HepG2 (cell line): ENCODE data around the gene TBL2. TPM values are rescaled to one million over a fixed set of nuclear protein-coding genes. Genes with fewer than 3 reads are reported as not detected.

Experiments used
- ELF3 ChIP-seq: IDR thresholded peaks from 2 replicates; pipeline ENCODE4 v1.6.1; 2016; ENCODE audit warnings: missing genetic modification reagents, missing compliant biosample characterization
- KAT8 ChIP-seq: IDR thresholded peaks from 2 replicates; pipeline ENCODE4 v1.6.1; 2016; ENCODE audit warnings: missing genetic modification reagents, missing compliant biosample characterization
- NCOA1 ChIP-seq: sonication (generic); formaldehyde crosslinking; IDR thresholded peaks from 2 replicates; pipeline ENCODE4 v1.9.0; 2021; ENCODE audit warnings: missing genetic modification reagents
- SAP130 ChIP-seq: IDR thresholded peaks from 2 replicates; pipeline ENCODE4 v1.6.1; 2016; ENCODE audit warnings: low read depth
- SMAD9 ChIP-seq: sonication (generic); formaldehyde crosslinking; IDR thresholded peaks from 2 replicates; pipeline ENCODE4 v1.5.1; 2020; ENCODE audit warnings: mild to moderate bottlenecking, missing genetic modification reagents
- ZFYVE20 ChIP-seq: sonication (generic); formaldehyde crosslinking; IDR thresholded peaks from 2 replicates; pipeline ENCODE4 v1.8.0; 2023; ENCODE audit warnings: low read depth, mild to moderate bottlenecking, moderate library complexity, missing genetic modification reagents, borderline replicate concordance
- ZKSCAN8 ChIP-seq: IDR thresholded peaks from 2 replicates; pipeline ENCODE4 v1.6.1; 2016; ENCODE audit warnings: borderline replicate concordance, missing genetic modification reagents, missing compliant biosample characterization
- ZNF430 ChIP-seq: sonication (generic); formaldehyde crosslinking; IDR thresholded peaks from 2 replicates; pipeline ENCODE4 v1.9.0; 2021; ENCODE audit warnings: mild to moderate bottlenecking, missing genetic modification reagents
- ZNF766 ChIP-seq: sonication (generic); formaldehyde crosslinking; IDR thresholded peaks from 2 replicates; pipeline ENCODE4 v1.5.0; 2020; ENCODE audit warnings: missing genetic modification reagents, borderline replicate concordance
- ZSCAN30 ChIP-seq: sonication (generic); formaldehyde crosslinking; IDR thresholded peaks from 2 replicates; pipeline ENCODE4 v1.5.0; 2020; ENCODE audit warnings: mild to moderate bottlenecking, missing genetic modification reagents
- polyA plus RNA-seq, 8 experiments: library from polyadenylated mRNA; depleted of rRNA in 3 of 8; stranded (reverse) in 7 of 8; unstranded in 1 of 8; fragments of >200 nt; fragmentation: Illumina TruSeq in 4 of 8; extraction: Trizol in 4 of 8; gene quantifications; 2 replicates each; pipeline versions ENCODE4 v1.2.1 to v1.2.3, GENCODE V29; 2011 to 2016; ENCODE audit warnings: low read depth in 4 of 8, missing spikeins in 1 of 8, mixed read lengths in 1 of 8; ENCODE audit not compliant: insufficient read depth in 1 of 8
- total RNA-seq, 5 experiments: library from RNA; depleted of rRNA; stranded (reverse); fragments of >200 nt; fragmentation: Illumina TruSeq; extraction: Trizol; gene quantifications; 2 replicates each; pipeline ENCODE4 v1.2.3, GENCODE V29; 2016; ENCODE audit warnings: low read depth in 1 of 5
- TF ChIP-seq, protein P1 (sequence below): sonication (generic); formaldehyde crosslinking; IDR thresholded peaks from 2 replicates; pipeline ENCODE4 v1.4.0; 2020; ENCODE audit warnings: missing genetic modification reagents
- TF ChIP-seq, protein P2 (sequence below): sonication (generic); formaldehyde crosslinking; IDR thresholded peaks from 2 replicates; pipeline ENCODE4 v1.5.1; 2020; ENCODE audit warnings: missing genetic modification reagents, mild to moderate bottlenecking, borderline replicate concordance
- TF ChIP-seq, protein P3 (sequence below): sonication (generic); formaldehyde crosslinking; IDR thresholded peaks from 2 replicates; pipeline ENCODE4 v1.5.0; 2020; ENCODE audit warnings: mild to moderate bottlenecking, missing genetic modification reagents, borderline replicate concordance
- TF ChIP-seq, protein P4 (sequence below): sonication (generic); formaldehyde crosslinking; IDR thresholded peaks from 2 replicates; pipeline ENCODE4 v1.4.0; 2020; ENCODE audit warnings: low read depth, mild to moderate bottlenecking, missing genetic modification reagents
- TF ChIP-seq, protein P5 (sequence below): sonication (generic); formaldehyde crosslinking; IDR thresholded peaks from 2 replicates; pipeline ENCODE4 v1.4.0; 2020; ENCODE audit warnings: mild to moderate bottlenecking, low read depth, missing genetic modification reagents

Gene TBL2
- total and polyA plus RNA-seq, 2 of the 13 experiments (the other 11 are each of a cell fraction or from before 2014, with no cell fraction given) = 43.4 to 47.2 TPM

DNA sequence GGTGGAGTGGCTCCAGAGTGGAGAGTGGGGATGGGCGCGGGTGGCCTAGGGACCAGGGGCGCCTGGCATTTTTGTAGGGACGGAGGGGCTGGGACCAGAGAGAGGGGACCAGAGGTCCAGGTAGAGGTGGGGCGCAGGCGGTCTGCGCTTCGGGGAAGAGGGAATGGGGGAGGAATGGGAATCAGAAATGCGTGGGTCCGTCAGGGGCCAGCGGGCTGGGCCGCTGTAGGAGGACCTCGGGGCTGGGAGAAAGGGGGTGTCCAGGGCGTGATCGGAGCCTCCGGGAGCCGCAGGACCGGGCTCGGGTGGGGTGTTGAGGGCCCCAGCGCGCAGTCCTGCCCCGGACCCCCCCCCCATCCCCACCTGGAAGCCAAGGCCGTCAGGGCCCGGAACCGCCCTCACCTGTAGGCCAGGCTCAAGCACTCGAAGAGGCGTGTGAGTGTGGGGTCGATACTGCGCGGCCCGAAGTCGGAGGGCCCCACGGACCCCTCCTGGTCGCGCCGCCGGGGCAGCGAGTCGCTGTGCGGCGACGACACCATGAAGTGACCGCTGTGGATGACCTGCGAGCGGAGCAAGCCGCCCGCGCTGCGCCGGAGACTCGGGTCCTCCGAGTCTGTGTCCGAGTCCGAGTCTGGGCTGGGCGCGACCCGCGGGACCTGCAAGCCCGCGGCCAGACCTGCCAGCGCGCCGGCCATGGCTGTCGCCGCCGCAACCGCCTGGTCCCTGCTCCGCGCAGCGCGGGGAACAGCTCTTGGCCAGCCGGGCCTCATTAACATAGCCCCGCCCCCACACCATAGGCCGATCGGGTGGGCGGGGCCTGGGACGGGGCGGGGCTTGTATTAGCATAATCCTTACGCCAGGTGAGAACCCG lies 45.7 kb upstream of the TBL2 start, which contains the start of gene MLXIPL (continued):
- TF ChIP-seq, protein P1, sequence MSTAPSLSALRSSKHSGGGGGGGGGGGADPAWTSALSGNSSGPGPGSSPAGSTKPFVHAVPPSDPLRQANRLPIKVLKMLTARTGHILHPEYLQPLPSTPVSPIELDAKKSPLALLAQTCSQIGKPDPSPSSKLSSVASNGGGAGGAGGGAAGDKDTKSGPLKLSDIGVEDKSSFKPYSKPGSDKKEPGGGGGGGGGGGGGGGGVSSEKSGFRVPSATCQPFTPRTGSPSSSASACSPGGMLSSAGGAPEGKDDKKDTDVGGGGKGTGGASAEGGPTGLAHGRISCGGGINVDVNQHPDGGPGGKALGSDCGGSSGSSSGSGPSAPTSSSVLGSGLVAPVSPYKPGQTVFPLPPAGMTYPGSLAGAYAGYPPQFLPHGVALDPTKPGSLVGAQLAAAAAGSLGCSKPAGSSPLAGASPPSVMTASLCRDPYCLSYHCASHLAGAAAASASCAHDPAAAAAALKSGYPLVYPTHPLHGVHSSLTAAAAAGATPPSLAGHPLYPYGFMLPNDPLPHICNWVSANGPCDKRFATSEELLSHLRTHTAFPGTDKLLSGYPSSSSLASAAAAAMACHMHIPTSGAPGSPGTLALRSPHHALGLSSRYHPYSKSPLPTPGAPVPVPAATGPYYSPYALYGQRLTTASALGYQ (CRISPR knock-in tag) = no peak
- TF ChIP-seq, protein P2, sequence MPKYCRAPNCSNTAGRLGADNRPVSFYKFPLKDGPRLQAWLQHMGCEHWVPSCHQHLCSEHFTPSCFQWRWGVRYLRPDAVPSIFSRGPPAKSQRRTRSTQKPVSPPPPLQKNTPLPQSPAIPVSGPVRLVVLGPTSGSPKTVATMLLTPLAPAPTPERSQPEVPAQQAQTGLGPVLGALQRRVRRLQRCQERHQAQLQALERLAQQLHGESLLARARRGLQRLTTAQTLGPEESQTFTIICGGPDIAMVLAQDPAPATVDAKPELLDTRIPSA (CRISPR knock-in tag) = peak; percentile 66
- TF ChIP-seq ZSCAN30 (CRISPR knock-in tag) (0 out of 2 replicates have a peak, but pooled peaks have one; percentile 31), KAT8 (CRISPR knock-in tag) (peak; percentile 31; the same call in 1 of the 2 replicates), SAP130 (CRISPR knock-in tag) (peak; percentile 84), NCOA1 (peak; percentile 27; the same call in 1 of the 2 replicates), ZFYVE20 (CRISPR knock-in tag) (peak; percentile 82; the same call in 1 of the 2 replicates), ZNF430 (peak; percentile 74), ZNF766 (CRISPR knock-in tag) (peak; percentile 85; the same call in 1 of the 2 replicates), ZKSCAN8 (CRISPR knock-in tag) (no peak), ELF3 (CRISPR knock-in tag) (no peak), SMAD9 (CRISPR knock-in tag) (no peak)
- TF ChIP-seq, protein P3, sequence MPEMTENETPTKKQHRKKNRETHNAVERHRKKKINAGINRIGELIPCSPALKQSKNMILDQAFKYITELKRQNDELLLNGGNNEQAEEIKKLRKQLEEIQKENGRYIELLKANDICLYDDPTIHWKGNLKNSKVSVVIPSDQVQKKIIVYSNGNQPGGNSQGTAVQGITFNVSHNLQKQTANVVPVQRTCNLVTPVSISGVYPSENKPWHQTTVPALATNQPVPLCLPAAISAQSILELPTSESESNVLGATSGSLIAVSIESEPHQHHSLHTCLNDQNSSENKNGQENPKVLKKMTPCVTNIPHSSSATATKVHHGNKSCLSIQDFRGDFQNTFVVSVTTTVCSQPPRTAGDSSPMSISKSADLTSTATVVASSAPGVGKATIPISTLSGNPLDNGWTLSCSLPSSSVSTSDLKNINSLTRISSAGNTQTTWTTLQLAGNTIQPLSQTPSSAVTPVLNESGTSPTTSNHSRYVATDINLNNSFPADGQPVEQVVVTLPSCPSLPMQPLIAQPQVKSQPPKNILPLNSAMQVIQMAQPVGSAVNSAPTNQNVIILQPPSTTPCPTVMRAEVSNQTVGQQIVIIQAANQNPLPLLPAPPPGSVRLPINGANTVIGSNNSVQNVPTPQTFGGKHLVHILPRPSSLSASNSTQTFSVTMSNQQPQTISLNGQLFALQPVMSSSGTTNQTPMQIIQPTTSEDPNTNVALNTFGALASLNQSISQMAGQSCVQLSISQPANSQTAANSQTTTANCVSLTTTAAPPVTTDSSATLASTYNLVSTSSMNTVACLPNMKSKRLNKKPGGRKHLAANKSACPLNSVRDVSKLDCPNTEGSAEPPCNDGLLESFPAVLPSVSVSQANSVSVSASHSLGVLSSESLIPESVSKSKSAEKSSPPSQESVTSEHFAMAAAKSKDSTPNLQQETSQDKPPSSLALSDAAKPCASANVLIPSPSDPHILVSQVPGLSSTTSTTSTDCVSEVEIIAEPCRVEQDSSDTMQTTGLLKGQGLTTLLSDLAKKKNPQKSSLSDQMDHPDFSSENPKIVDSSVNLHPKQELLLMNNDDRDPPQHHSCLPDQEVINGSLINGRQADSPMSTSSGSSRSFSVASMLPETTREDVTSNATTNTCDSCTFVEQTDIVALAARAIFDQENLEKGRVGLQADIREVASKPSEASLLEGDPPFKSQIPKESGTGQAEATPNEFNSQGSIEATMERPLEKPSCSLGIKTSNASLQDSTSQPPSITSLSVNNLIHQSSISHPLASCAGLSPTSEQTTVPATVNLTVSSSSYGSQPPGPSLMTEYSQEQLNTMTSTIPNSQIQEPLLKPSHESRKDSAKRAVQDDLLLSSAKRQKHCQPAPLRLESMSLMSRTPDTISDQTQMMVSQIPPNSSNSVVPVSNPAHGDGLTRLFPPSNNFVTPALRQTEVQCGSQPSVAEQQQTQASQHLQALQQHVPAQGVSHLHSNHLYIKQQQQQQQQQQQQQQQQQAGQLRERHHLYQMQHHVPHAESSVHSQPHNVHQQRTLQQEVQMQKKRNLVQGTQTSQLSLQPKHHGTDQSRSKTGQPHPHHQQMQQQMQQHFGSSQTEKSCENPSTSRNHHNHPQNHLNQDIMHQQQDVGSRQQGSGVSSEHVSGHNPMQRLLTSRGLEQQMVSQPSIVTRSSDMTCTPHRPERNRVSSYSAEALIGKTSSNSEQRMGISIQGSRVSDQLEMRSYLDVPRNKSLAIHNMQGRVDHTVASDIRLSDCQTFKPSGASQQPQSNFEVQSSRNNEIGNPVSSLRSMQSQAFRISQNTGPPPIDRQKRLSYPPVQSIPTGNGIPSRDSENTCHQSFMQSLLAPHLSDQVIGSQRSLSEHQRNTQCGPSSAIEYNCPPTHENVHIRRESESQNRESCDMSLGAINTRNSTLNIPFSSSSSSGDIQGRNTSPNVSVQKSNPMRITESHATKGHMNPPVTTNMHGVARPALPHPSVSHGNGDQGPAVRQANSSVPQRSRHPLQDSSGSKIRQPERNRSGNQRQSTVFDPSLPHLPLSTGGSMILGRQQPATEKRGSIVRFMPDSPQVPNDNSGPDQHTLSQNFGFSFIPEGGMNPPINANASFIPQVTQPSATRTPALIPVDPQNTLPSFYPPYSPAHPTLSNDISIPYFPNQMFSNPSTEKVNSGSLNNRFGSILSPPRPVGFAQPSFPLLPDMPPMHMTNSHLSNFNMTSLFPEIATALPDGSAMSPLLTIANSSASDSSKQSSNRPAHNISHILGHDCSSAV (CRISPR knock-in tag) = no peak
- TF ChIP-seq, protein P4, sequence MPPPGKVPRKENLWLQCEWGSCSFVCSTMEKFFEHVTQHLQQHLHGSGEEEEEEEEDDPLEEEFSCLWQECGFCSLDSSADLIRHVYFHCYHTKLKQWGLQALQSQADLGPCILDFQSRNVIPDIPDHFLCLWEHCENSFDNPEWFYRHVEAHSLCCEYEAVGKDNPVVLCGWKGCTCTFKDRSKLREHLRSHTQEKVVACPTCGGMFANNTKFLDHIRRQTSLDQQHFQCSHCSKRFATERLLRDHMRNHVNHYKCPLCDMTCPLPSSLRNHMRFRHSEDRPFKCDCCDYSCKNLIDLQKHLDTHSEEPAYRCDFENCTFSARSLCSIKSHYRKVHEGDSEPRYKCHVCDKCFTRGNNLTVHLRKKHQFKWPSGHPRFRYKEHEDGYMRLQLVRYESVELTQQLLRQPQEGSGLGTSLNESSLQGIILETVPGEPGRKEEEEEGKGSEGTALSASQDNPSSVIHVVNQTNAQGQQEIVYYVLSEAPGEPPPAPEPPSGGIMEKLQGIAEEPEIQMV (CRISPR knock-in tag) = no peak
- TF ChIP-seq, protein P5, sequence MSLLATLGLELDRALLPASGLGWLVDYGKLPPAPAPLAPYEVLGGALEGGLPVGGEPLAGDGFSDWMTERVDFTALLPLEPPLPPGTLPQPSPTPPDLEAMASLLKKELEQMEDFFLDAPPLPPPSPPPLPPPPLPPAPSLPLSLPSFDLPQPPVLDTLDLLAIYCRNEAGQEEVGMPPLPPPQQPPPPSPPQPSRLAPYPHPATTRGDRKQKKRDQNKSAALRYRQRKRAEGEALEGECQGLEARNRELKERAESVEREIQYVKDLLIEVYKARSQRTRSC = no peak
